ENCODE measurements around the gene JAG1. TPM values are rescaled to one million over a fixed set of nuclear protein-coding genes. Genes with fewer than 3 reads are reported as not detected.
A peak's percentile ranks its signal among the peaks of the same experiment; 100 is the strongest.

JAG1 gene
- 0.62 and 1.1 TPM in 2 replicates for total RNA-seq (2011; cell fraction: chromatin; rRNA removed; ENCODE audit: low replicate concordance)
- total RNA-seq (2011; cell fraction: nucleolus; rRNA removed) = 1.2 and 1.3 TPM in 2 replicates
- total RNA-seq (2011; cell fraction: nucleoplasm; rRNA removed) = 0.23 and 0.44 TPM in 2 replicates
- 0.09 and 0.94 TPM in 2 replicates for total RNA-seq (2014; rRNA removed)
- total RNA-seq (2014; rRNA removed; fragmentation: Illumina TruSeq; extraction: Trizol) = 0.07 and 0.19 TPM in 2 replicates
- 0.04 and 0.14 TPM in 2 replicates for total RNA-seq (2015; rRNA removed; fragmentation: Illumina TruSeq; extraction: Trizol)
- 0.36 and 0.40 TPM in 2 replicates for total RNA-seq (2021)
- 0.06 and 0.16 TPM in 2 replicates for polyA plus RNA-seq (2011; rRNA removed)
- 0.03 and 0.09 TPM in 2 replicates for polyA plus RNA-seq (2011; cell fraction: cytosol; rRNA removed)
- 0.51 and 0.91 TPM in 2 replicates for polyA plus RNA-seq (2011; cell fraction: nucleus; rRNA removed)
- 0.09 and 0.24 TPM in 2 replicates for polyA plus RNA-seq (2012)
- polyA plus RNA-seq (2014; fragmentation: Illumina TruSeq; extraction: Trizol) = 0.07 and 0.12 TPM in 2 replicates
- under 1 TPM; 0.04 TPM for polyA plus RNA-seq (2014; fragmentation: Nextera tagmentation; extraction: Ambion mirVana)
- 0.11 and 0.12 TPM in 2 replicates for polyA plus RNA-seq (2014; rRNA removed)
- polyA minus RNA-seq (2011; rRNA and poly(A)+ RNA removed) = 0.39 and 0.63 TPM in 2 replicates
- polyA minus RNA-seq (2011; cell fraction: cytosol; rRNA and poly(A)+ RNA removed) = 0.46 and 0.57 TPM in 2 replicates
- polyA minus RNA-seq (2011; cell fraction: nucleus; rRNA and poly(A)+ RNA removed) = 0.13 and 1.2 TPM in 2 replicates
- Bru-seq, nascent RNA = percentile 36 among the genes with signal in this experiment
- percentile 29 among the genes with signal in this experiment for BruChase-seq, experiment 1, labeled RNA remaining after a 2-hour chase
- percentile 32 among the genes with signal in this experiment for BruChase-seq, experiment 2, labeled RNA remaining after a 6-hour chase
- long read RNA-seq, experiment 1, partial matches to known transcripts = 1 of 1 reads
- long read RNA-seq, experiment 1, other reads (novel, unspliced or antisense) = 0 of 1 reads
- long read RNA-seq, experiment 2 = 0 reads
- long read RNA-seq, experiment 3 = 0 reads

- intact Hi-C loops (cut with micrococcal nuclease) = loop anchor here (2.0 kb wide), 1 partner anchor 23 kb away; no protein-coding TSS in a partner anchor
- ChIA-PET CTCF (ENCODE audit: low intra/inter-chr PET ratio) (no interaction called here), POLR2A (no interaction called here)
- H3K9me3 ChIP-seq (replicated peaks; ENCODE audit: control insufficient read depth, insufficient read depth, low read depth, low read length) = no peaks in the 10 kb centered on the region
- peaks cover 0 to 35% of the 10 kb centered on the region in 2 experiments; a peak in 2 of 5 replicates for H3K4me1 ChIP-seq (replicated peaks in 1 of 2; ENCODE audit: control insufficient read depth in 2 of 2, insufficient read depth in 2 of 2, low read length in 2 of 2)
- H3K27me3 ChIP-seq (ENCODE audit: control insufficient read depth in 2 of 2, insufficient read depth in 2 of 2, low read length in 2 of 2) = peaks cover 3 to 27% of the 10 kb centered on the region in 2 experiments
- DNase-seq (ENCODE audit: extremely low read depth in 1 of 4, low spot score in 3 of 4) = peak; percentile 78 to 91 (median 85)
- no peaks in the 10 kb centered on the region for H3K9me1 ChIP-seq (ENCODE audit: control insufficient read depth, insufficient read depth, low read length)
- H3K9ac ChIP-seq (ENCODE audit: insufficient read depth in 1 of 2, low read depth in 2 of 2, low read length in 2 of 2) = peak within 1 kb of the TSS; percentile 25 to 85; a peak in 3 of 4 replicates
- BruUV-seq (replicated peaks) = no TSS peak
- ATAC-seq = peak; percentile 90
- no peak for FAIRE-seq
- no peaks in the 10 kb centered on the region for H3K36me3 ChIP-seq (ENCODE audit: control insufficient read depth, insufficient read depth, low read length)
- H3K27ac ChIP-seq (ENCODE audit: extremely low read depth, low read depth, low read length) = no peak within 1 kb of the TSS
- in situ Hi-C loops (cut with MboI) = no loop called here
- no peaks in the 10 kb centered on the region for H4K20me1 ChIP-seq (replicated peaks; ENCODE audit: control insufficient read depth, insufficient read depth, low read length)
- 0% methylated on average over 16 of the region's 84 CpGs for WGBS (ENCODE audit: insufficient coverage, low coverage, missing lambda C conversion rate)
- no peaks in the 10 kb centered on the region for H3K79me2 ChIP-seq (ENCODE audit: control insufficient read depth, insufficient read depth, low read length)
- H2AFZ ChIP-seq (ENCODE audit: low read depth, low read length) = peak within 1 kb of the TSS; percentile 85
- peak within 1 kb of the TSS; percentile 66 for H3K4me2 ChIP-seq (ENCODE audit: insufficient read depth, low read length)
- peak within 1 kb of the TSS; percentile 54 for H3K4me3 ChIP-seq
- TF ChIP-seq RBFOX2 (IDR thresholded peaks at IDR 0.05; ENCODE audit: low read depth, low read length) (0 out of 2 replicates have a peak, but pooled peaks have one; percentile 32), MTA3 (IDR thresholded peaks at IDR 0.05; ENCODE audit: borderline replicate concordance) (no peak), ILK (tag; IDR thresholded peaks at IDR 0.05; ENCODE audit: borderline replicate concordance, low read depth) (no peak), ZBTB17 (CRISPR knock-in tag; IDR thresholded peaks at IDR 0.05) (no peak), POLR2A (conservative IDR thresholded peaks at IDR 0.05) (no peak), ELF2 (CRISPR knock-in tag; IDR thresholded peaks at IDR 0.05) (no peak), CTBP1 (IDR thresholded peaks at IDR 0.05; ENCODE audit: borderline replicate concordance) (peak; percentile 29), ZNF764 (CRISPR knock-in tag; IDR thresholded peaks at IDR 0.05; ENCODE audit: low read depth) (no peak), LEF1 (IDR thresholded peaks at IDR 0.05) (no peak), RBM25 (IDR thresholded peaks at IDR 0.05; ENCODE audit: low read depth, low read length, severe bottlenecking) (no peak), ATF1 (CRISPR knock-in tag; IDR thresholded peaks at IDR 0.05) (no peak), ATF1 (tag; IDR thresholded peaks at IDR 0.05) (no peak), NRF1 (conservative IDR thresholded peaks at IDR 0.05 in 1 of 2, IDR thresholded peaks at IDR 0.05 in 1 of 2) (peak; percentile 90 to 91), PATZ1 (CRISPR knock-in tag; IDR thresholded peaks at IDR 0.05; ENCODE audit: borderline replicate concordance) (no peak), RBBP5 (IDR thresholded peaks at IDR 0.05; ENCODE audit: borderline replicate concordance, insufficient read depth, low read length, poor library complexity, severe bottlenecking) (peak; percentile 35), NFIC (IDR thresholded peaks at IDR 0.05) (peak; percentile 46), PHF8 (IDR thresholded peaks at IDR 0.05; ENCODE audit: borderline replicate concordance, low read length) (peak; percentile 22; the same call in 1 of the 2 replicates)
Observed at GRCh38 chr20:10673842-10674683, at the start of gene JAG1. Gene JAG1 (minus strand): TSS chr20:10673999. CDS start chr20:10673530, 469 bp downstream.

All from K562 (cell line).